EL (cell line): ENCODE results near the gene DSCAML1.
A peak's percentile ranks its signal among the peaks of the same experiment; 100 is the strongest.

Source experiments
- DNase-seq: peaks from one replicate; pipeline ENCODE4 v3.0.0-alpha.2; 2016

The DSCAML1 gene

GRCh38 chr11:117387992-117388755 lies 408.8 kb downstream of the DSCAML1 start:
- DNase-seq, result peak; percentile 39

DNA sequence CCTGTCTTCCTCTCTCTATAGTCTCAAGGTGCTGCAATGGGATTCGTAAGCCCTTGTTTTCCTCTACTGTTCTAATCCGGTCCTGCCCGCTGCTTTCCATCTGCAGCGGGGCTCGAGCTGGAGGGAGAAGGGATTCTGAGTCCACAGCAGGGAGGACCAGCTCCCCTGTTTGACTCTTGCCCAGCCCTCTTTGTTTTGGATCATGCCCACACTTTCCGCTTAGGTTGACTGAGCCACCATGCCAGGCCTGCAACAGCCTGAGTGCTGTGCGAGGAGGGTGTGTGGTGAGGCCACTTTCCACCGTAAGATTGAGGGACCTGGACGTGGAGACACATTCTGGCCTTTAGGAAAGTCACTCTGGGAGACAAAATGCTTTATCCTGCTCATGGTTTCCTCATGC lies 411.1 kb downstream of the DSCAML1 start:
- DNase-seq, result no peak

DNA sequence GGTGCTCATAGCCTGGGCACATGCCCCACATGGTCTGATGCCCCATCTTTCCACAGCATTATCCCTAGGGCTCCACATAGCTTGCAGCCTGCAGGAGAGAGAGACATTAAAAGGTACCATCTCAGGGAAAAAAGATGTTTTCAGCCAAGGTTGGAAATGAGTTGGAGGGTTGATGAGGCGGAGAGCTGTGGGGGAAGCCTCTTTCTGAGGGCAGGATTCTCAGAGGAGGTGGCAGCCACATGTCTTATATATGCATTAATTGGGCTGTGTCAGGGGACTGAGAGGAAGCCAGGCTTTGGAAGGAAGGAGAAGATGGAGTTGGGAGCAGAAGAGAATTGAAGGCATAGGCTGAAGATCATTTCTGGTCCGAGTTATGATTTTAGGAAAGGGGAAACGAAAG lies 411.5 kb downstream of the DSCAML1 start:
- DNase-seq, result no peak

GRCh38 chr11:117384045-117384444 lies 413.0 kb downstream of the DSCAML1 start:
- DNase-seq, result peak; percentile 89

DNA sequence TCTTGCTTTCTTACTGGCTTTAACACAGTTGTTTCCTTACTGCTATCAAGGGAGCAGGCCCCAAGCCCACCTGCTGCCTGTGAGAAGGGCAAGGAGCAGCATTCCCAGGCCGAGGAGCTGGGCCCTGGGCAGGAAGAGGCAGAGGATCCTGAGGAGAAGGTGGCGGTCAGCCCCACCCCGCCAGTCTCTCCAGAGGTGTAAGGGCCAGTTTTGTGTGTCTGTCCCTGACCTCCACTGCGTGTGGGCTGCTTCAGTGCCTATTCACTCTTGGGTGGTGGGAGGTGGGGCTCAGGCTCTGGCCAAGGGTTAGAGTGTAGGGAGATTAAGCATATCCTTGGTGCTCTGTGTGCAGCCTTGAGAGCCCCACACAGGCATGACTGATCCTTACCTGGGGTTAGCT lies 414.3 kb downstream of the DSCAML1 start:
- no peak for DNase-seq

GRCh38 chr11:117381481-117382387 lies 415.3 kb downstream of the DSCAML1 start:
- DNase-seq, result no peak

GRCh38 chr11:117380676-117381075 lies 416.3 kb downstream of the DSCAML1 start:
- no peak for DNase-seq

DNA sequence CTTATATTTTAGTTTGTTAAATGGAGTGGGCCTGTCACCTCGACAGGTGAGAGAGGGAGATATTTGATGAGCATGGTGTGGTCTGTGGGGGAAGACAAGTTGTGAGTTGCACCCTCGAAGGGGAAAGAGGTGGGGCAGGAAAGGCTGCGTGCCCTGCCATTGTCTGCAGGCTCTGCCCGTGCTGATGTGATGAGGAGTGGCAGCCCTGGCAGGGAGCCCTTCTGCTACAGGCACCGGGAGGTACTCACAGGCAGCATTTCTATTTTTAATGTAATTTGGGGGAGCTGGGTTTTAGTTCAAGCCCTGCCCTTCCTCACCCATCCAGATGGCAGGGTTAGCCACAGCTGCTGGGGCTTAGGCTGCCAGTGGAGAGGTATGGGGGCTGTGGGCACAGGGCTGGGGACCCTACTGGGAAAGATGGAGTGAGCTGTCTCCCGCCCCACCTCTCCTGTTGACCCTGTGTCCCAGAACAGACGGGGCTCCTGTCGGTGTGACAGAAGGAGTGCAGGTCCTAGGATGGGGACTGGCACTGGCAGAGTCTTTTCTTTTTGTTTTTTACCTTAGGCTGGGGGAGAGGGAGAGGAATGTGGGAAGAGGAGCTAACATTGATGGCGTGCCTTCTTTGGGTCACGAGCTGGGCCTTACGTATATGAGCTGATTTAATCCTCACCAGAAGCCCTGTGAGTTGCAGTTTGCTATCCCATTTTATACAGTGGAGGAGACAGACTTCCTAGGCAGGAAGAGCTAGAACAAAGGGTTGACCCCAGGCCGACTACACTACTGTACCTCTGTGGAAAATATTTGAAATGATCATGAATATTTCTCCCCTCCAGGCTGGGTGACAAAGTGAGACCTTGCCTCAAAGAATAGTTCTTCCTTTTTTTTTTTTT lies 417.8 kb downstream of the DSCAML1 start:
- no peak for DNase-seq
